ENCODE results near the gene SSH2.

DNA sequence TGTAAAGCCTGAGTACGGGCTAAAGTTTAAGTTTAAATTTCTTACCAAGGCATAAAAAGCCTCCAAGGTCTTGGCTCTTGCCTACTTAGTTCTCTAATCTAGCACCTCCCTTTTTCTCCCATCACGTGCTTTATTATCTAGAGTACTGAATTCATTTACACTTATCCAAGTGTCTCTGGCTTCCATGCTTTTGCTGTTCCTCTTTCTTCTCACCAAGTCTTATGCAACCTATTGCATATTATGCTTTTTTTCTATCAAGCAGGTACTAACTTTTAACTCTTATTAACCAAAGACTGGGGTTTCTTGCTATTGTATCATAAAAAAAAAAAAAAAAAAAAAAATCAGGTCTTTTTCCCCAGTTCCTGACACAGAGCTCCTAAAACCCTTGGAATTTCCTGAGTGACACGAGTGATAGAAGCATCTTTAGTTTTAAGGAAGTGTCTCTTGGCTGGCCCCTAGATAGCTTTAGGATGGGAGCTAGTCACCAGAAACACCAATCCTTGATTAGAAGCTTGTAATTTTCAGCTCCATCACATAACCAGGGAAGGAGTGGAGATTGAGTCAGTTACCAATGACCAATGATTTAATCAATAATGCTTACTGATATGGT lies 44.9 kb downstream of the SSH2 start:
- TF ChIP-seq, protein P1, sequence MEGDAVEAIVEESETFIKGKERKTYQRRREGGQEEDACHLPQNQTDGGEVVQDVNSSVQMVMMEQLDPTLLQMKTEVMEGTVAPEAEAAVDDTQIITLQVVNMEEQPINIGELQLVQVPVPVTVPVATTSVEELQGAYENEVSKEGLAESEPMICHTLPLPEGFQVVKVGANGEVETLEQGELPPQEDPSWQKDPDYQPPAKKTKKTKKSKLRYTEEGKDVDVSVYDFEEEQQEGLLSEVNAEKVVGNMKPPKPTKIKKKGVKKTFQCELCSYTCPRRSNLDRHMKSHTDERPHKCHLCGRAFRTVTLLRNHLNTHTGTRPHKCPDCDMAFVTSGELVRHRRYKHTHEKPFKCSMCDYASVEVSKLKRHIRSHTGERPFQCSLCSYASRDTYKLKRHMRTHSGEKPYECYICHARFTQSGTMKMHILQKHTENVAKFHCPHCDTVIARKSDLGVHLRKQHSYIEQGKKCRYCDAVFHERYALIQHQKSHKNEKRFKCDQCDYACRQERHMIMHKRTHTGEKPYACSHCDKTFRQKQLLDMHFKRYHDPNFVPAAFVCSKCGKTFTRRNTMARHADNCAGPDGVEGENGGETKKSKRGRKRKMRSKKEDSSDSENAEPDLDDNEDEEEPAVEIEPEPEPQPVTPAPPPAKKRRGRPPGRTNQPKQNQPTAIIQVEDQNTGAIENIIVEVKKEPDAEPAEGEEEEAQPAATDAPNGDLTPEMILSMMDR (IDR thresholded peaks at IDR 0.05), result no peak
- TF ChIP-seq EZH2 (IDR thresholded peaks at IDR 0.05; ENCODE audit: borderline replicate concordance, insufficient read depth, low read depth, low read length, poor library complexity, severe bottlenecking), result no peak

Measured in B cell (primary cell).